Natural killer cell treated with Interleukin-12 subunit alpha and Interleukin-12 subunit beta and Interleukin-15 and Interleukin-18, amount 100 ng/mL, for 72 hours (primary cell): Measurements from ENCODE around the gene CHAC1. TPM values are rescaled to one million over a fixed set of nuclear protein-coding genes. Genes with fewer than 3 reads are reported as not detected.
"Not testable (repeated sequence)": the region's sequence is repeated elsewhere in the genome, so short reads cannot be mapped to it uniquely, and the experiment has no call there.

Experiments used
- ATAC-seq, 2 donors: fragments of 150-1000 bp; cut with Tn5 transposase in 1 of 2; sonication (Bioruptor Pico), chemical (Tn5 transposase) in 1 of 2; 2 replicates each; pipeline ENCODE4 v1.10.0; 2021
- DNase-seq: peaks from one replicate; pipeline ENCODE4 v3.0.0; 2022; ENCODE audit warnings: low spot score
- H3K27ac Mint-ChIP-seq, 2 donors: 1 replicate in 1 of 2; 2 replicates in 1 of 2; pipeline ENCODE4 v1.8.0; 2022; ENCODE audit warnings: mixed read lengths in 2 of 2, mild to moderate bottlenecking in 1 of 2, moderate library complexity in 1 of 2
- H3K27me3 Mint-ChIP-seq, 2 donors: 1 replicate in 1 of 2; 2 replicates in 1 of 2; pipeline ENCODE4 v1.8.0; 2022; ENCODE audit warnings: mixed read lengths in 2 of 2
- H3K36me3 Mint-ChIP-seq: one replicate; pipeline ENCODE4 v1.8.0; 2022; ENCODE audit warnings: mixed read lengths
- H3K4me1 Mint-ChIP-seq, 2 donors: 1 replicate in 1 of 2; 2 replicates in 1 of 2; pipeline ENCODE4 v1.8.0; 2022; ENCODE audit warnings: low read depth in 2 of 2, mixed read lengths in 2 of 2, mild to moderate bottlenecking in 1 of 2
- H3K4me3 Mint-ChIP-seq: one replicate; pipeline ENCODE4 v1.8.0; 2022; ENCODE audit warnings: mixed read lengths
- H3K9me3 Mint-ChIP-seq: 2 replicates; pipeline ENCODE4 v1.8.0; 2022; ENCODE audit warnings: mixed read lengths
- total RNA-seq, 2 donors: library from RNA; stranded (reverse); gene quantifications; one replicate each; pipeline ENCODE4 v1.2.3, GENCODE V29; 2022

Gene CHAC1
- total RNA-seq, 2 donors from 2014 or later, result 7.7 to 13.1 TPM

DNA sequence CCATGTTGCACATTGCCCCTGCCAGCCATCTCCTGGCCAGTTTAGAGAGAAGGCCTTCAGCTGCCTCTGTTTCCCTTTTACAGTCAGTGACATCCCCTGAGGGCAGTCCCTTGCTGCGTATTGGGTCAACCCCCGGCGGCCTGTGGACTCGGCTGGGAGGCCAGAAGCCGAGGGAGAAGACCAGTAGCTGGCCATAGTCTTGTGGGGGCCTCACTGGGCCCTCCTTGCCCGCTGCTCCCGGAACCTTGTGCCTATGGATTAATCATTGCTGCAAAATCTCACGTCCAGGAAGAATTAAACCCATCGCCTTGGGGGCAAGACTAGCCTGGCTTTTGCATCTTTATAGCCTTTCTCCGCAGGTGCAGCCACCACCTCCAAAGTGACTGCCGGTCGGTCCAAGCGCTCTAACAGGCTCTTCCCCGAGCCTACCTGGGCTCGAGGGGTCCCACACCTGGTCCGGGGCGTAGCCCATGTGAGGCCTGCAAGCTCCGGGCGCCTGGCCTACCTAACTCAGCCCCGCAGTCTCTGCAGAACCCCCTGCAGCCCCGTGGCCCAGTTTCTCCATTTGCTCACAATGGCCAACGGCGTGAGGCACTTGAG, 870 bp upstream of the CHAC1 start:
- no peak for ATAC-seq
- H3K9me3 Mint-ChIP-seq, result no peaks in the 10 kb centered on the region
- no peaks in the 10 kb centered on the region for H3K36me3 Mint-ChIP-seq
- peak; percentile 56 for DNase-seq
- H3K27me3 Mint-ChIP-seq, result peaks cover 0 to 12% of the 10 kb centered on the region in 2 donors
- peak overlapping the region; percentile 66 to 83 for H3K27ac Mint-ChIP-seq
- peak overlapping the region; percentile 89 for H3K4me3 Mint-ChIP-seq
- peaks cover 12 to 27% of the 10 kb centered on the region in 2 donors for H3K4me1 Mint-ChIP-seq

- no peak for DNase-seq
- no peaks in the 10 kb centered on the region for H3K9me3 Mint-ChIP-seq
- no peaks in the 10 kb centered on the region for H3K36me3 Mint-ChIP-seq
- peak overlapping the region; percentile 66 to 83 for H3K27ac Mint-ChIP-seq
- no peak for ATAC-seq
- peaks cover 0 to 10% of the 10 kb centered on the region in 2 donors for H3K27me3 Mint-ChIP-seq
- H3K4me1 Mint-ChIP-seq, result peaks cover 12 to 31% of the 10 kb centered on the region in 2 donors
- peak overlapping the region; percentile 89 for H3K4me3 Mint-ChIP-seq
These were observed 423 bp downstream of the CHAC1 start for GRCh38 chr15:40953713-40954074.

DNA sequence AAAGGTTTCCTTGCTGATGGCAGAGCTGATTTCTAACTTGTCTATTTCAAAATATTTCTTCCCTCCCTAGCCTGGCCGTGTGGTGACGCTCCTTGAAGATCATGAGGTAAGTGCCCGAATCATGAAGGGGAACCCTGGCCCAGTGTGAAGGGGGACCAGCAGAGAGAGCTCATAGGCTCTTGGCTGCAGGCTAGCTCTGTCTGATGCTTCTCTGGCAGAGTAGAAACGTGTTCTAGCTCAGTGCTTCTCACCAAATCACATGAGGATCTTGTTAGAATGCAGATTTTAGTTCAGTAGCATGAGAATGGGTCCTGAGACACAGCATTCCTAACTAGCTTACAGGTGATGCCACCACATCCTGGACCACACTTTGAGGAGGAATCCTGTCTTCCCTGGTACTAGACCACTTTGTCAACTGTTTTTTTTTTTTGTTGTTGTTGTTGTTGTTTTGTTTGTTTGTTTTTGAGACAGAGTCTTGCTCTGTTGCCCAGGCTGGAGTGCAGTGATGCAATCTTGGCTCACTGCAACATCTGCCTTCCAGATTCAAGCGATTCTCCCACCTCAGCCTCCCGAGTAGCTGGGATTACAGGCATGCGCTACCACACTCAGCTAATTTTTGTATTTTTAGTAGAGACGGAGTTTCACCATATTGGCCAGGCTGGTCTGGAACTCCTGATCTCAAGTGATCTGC, 1.0 kb downstream of the CHAC1 start:
- H3K36me3 Mint-ChIP-seq, H3K9me3 Mint-ChIP-seq, ATAC-seq, DNase-seq, H3K27me3 Mint-ChIP-seq: not testable (repeated sequence)
- H3K4me3 Mint-ChIP-seq, result peak overlapping the region; percentile 89
- H3K27ac Mint-ChIP-seq, result peak overlapping the region; percentile 13 to 83
- H3K4me1 Mint-ChIP-seq, result peaks cover 12 to 31% of the 10 kb centered on the region in 2 donors

GRCh38 chr15:40955141-40955903, 2.1 kb downstream of the CHAC1 start:
- H3K4me1 Mint-ChIP-seq, result peaks cover 12 to 31% of the 10 kb centered on the region in 2 donors
- peaks cover 0 to 2% of the 10 kb centered on the region in 2 donors for H3K27me3 Mint-ChIP-seq
- H3K27ac Mint-ChIP-seq, result no peak overlapping the region
- H3K4me3 Mint-ChIP-seq, result no peak overlapping the region
- H3K9me3 Mint-ChIP-seq, result no peaks in the 10 kb centered on the region
- DNase-seq (no peak), ATAC-seq (no peak)
- H3K36me3 Mint-ChIP-seq, result no peaks in the 10 kb centered on the region

GRCh38 chr15:40955930-40956540, 2.8 kb downstream of the CHAC1 start:
- H3K36me3 Mint-ChIP-seq, result no peaks in the 10 kb centered on the region
- no peak overlapping the region for H3K27ac Mint-ChIP-seq
- ATAC-seq, result no peak
- no peaks in the 10 kb centered on the region for H3K9me3 Mint-ChIP-seq
- H3K27me3 Mint-ChIP-seq, result peaks cover 0 to 2% of the 10 kb centered on the region in 2 donors
- H3K4me3 Mint-ChIP-seq, result no peak overlapping the region
- no peak for DNase-seq
- peaks cover 12 to 31% of the 10 kb centered on the region in 2 donors for H3K4me1 Mint-ChIP-seq

DNA sequence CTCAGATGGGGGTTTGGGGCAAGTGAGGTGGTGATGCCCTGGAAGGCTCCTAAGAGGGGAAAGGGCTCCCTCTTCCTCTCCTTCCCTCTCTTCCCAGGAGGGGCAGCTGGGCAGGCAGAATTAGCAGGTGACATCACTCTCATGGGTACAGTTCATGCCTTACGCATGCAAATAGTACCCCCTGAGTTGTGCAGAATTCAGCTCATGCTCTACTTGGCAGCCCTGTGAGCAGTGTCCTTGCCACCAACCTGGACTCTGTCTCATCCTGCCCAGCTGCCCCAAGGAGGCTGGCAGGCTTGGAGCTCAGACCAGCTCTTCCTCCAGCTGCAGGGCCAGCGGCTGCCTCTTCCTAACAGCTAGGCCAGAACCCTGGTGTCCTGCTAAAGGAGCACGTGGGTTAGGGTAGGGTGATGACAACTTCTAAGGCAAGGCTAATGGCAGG, 3.3 kb downstream of the CHAC1 start:
- ATAC-seq (no peak), DNase-seq (no peak)
- Mint-ChIP-seq H3K27ac (no peak overlapping the region), H3K4me3 (no peak overlapping the region), H3K4me1 (peaks cover 12 to 30% of the 10 kb centered on the region in 2 donors), H3K36me3 (no peaks in the 10 kb centered on the region), H3K9me3 (no peaks in the 10 kb centered on the region), H3K27me3 (peaks cover 0 to 2% of the 10 kb centered on the region in 2 donors)

DNA sequence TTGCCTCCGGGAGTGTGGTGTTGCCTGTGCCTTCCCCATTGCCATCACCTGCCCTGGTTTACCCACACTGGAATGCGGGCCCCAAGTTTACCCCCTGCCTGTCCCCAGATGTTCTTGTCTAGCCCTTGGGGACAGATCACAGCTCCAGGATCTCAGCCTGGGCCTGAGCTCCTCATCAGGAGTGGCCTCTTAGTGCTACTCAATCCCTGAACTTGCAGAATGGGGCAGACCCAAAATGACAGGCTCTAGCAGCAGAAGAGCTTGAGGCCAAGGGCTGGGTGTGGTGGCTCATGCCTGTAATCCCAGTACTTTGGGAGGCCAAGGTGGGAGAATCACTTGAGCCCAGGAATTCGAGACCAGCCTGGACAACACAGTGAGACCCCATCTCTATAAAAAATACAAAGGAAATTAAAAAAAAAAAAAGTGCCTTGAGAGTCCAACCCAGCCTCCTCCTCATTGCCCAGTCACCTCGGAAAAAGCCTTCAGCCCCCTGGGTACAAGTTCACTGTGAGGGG, 3.8 kb downstream of the CHAC1 start:
- ATAC-seq, result no peak
- Mint-ChIP-seq H3K9me3 (no peaks in the 10 kb centered on the region), H3K4me1 (peaks cover 12 to 28% of the 10 kb centered on the region in 2 donors), H3K36me3 (no peaks in the 10 kb centered on the region), H3K27me3 (no peaks in the 10 kb centered on the region), H3K27ac (no peak overlapping the region), H3K4me3 (no peak overlapping the region)
- no peak for DNase-seq

GRCh38 chr15:40957581-40958051, 4.3 kb downstream of the CHAC1 start:
- ATAC-seq, result no peak
- no peak overlapping the region for H3K27ac Mint-ChIP-seq
- DNase-seq, result no peak
- peaks cover 12 to 26% of the 10 kb centered on the region in 2 donors for H3K4me1 Mint-ChIP-seq
- H3K4me3 Mint-ChIP-seq, result no peak overlapping the region
- no peaks in the 10 kb centered on the region for H3K36me3 Mint-ChIP-seq
- H3K27me3 Mint-ChIP-seq, result no peaks in the 10 kb centered on the region
- H3K9me3 Mint-ChIP-seq, result no peaks in the 10 kb centered on the region

DNA sequence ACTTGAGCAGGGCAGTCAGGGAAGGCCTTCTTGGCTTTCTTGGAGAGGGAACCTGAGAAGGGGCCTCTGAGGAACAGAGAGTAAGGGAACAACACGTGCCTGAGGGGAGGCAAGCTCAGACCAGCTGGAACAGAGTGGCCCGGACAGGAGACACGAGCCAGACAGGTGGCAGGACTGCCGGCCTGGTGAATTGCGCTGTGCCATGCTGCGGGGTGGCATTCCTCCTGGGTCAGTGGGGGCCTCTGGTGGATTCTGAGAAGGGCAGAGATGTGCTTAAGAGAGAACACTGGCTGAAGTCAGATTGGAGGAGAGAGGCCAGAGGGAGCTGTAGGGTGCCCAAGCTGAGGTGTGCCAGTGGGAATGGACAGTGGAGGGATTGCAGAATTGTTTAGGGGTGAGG, 4.9 kb downstream of the CHAC1 start:
- ATAC-seq (no peak), DNase-seq (no peak)
- H3K27ac Mint-ChIP-seq, result no peak overlapping the region
- peaks cover 12 to 22% of the 10 kb centered on the region in 2 donors for H3K4me1 Mint-ChIP-seq
- no peaks in the 10 kb centered on the region for H3K27me3 Mint-ChIP-seq
- no peaks in the 10 kb centered on the region for H3K36me3 Mint-ChIP-seq
- H3K4me3 Mint-ChIP-seq, result no peak overlapping the region
- no peaks in the 10 kb centered on the region for H3K9me3 Mint-ChIP-seq

- DNase-seq (no peak), ATAC-seq (no peak)
- H3K4me3 Mint-ChIP-seq, result no peak overlapping the region
- H3K27ac Mint-ChIP-seq, result no peak overlapping the region
- peaks cover 12 to 20% of the 10 kb centered on the region in 2 donors for H3K4me1 Mint-ChIP-seq
- no peaks in the 10 kb centered on the region for H3K27me3 Mint-ChIP-seq
- H3K9me3 Mint-ChIP-seq, result no peaks in the 10 kb centered on the region
- H3K36me3 Mint-ChIP-seq, result no peaks in the 10 kb centered on the region
These were observed 5.5 kb downstream of the CHAC1 start for GRCh38 chr15:40958723-40959122.

DNA sequence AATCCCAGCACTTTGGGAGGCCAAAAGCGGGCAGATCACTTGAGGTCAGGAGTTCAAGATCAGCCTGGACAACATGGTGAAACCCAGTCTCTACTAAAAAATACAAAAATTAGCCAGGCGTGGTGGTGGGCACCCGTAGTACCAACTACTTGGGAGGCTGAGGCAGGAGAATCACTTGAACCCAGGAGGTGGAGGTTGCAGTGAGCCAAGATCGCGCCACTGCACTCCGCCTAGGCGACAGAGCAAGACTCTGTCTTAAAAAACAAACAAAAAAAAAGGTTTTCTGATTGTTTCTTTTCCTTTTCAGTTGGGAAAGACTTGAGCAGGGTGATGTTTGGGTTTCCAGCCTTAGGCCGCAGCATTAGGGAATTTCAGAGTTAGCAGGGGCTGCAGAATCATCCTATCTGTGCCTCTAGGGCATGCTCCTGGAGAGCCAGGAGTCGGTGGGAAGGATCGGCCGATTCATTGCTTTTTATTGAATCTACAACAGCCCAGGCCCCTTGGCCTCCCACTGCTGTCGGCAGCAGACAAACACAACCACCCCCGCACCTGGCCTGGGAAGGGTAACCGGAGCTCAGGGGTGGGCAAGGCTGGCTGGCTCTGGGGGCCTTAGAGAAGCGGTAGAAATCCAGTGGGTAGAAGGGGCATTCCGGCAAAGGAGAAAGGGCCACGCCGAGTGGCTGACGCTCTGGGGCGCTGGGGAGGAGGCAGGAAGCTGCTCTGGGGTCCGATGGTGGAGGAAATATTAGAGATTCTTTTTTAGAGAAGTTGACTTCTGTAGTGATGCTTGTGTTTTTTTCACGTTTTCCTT, 6.3 kb downstream of the CHAC1 start:
- no peak overlapping the region for H3K4me3 Mint-ChIP-seq
- no peaks in the 10 kb centered on the region for H3K36me3 Mint-ChIP-seq
- H3K27ac Mint-ChIP-seq, result no peak overlapping the region
- H3K27me3 Mint-ChIP-seq, result peaks cover 0 to 4% of the 10 kb centered on the region in 2 donors
- H3K4me1 Mint-ChIP-seq, result peaks cover 5 to 12% of the 10 kb centered on the region in 2 donors
- no peaks in the 10 kb centered on the region for H3K9me3 Mint-ChIP-seq
- ATAC-seq (no peak), DNase-seq (no peak)

- peaks cover 5 to 11% of the 10 kb centered on the region in 2 donors for H3K4me1 Mint-ChIP-seq
- H3K27me3 Mint-ChIP-seq, result peaks cover 0 to 7% of the 10 kb centered on the region in 2 donors
- H3K4me3 Mint-ChIP-seq, result no peak overlapping the region
- no peak overlapping the region for H3K27ac Mint-ChIP-seq
- no peak for DNase-seq
- ATAC-seq, result no peak
- no peaks in the 10 kb centered on the region for H3K9me3 Mint-ChIP-seq
- no peaks in the 10 kb centered on the region for H3K36me3 Mint-ChIP-seq
These were observed 7.0 kb downstream of the CHAC1 start for GRCh38 chr15:40960151-40960885.
